ENCODE measurements around the gene SNTG2. TPM values are rescaled to one million over a fixed set of nuclear protein-coding genes. Genes with fewer than 3 reads are reported as not detected.
"Not testable (repeated sequence)": the region's sequence is repeated elsewhere in the genome, so short reads cannot be mapped to it uniquely, and the experiment has no call there.

The SNTG2 gene
- total and polyA plus RNA-seq, 11 donors = 0.19 to 3.2 (median 0.93) TPM

- intact Hi-C loops (cut with DNase I) = no loop called here
- Histone ChIP-seq H3K27ac (no peak overlapping the region), H3K4me3 (no peak overlapping the region), H3K27me3 (no peaks in the 10 kb centered on the region), H3K9me3 (no peaks in the 10 kb centered on the region), H3K36me3 (no peaks in the 10 kb centered on the region), H3K4me1 (no peaks in the 10 kb centered on the region)
- ATAC-seq = no peak
- 83 to 87% (median 85%) methylated on average over 5 of the region's 5 CpGs for WGBS, 4 donors
- no peak for DNase-seq
- TF ChIP-seq POLR2A (IDR thresholded peaks at IDR 0.05) (no peak), CTCF (IDR thresholded peaks at IDR 0.05) (no peak)
These were observed 141.4 kb downstream of the SNTG2 start for GRCh38 chr2:1091895-1092585.

- DNase-seq = not testable (repeated sequence)
These were observed 143.0 kb downstream of the SNTG2 start for GRCh38 chr2:1093668-1094067.

GRCh38 chr2:1097101-1097500, 146.5 kb downstream of the SNTG2 start:
- ATAC-seq = no peak
- Histone ChIP-seq H3K4me1 (no peaks in the 10 kb centered on the region), H3K36me3 (no peaks in the 10 kb centered on the region), H3K27me3 (no peaks in the 10 kb centered on the region), H3K27ac (no peak overlapping the region), H3K4me3 (no peak overlapping the region), H3K9me3 (no peaks in the 10 kb centered on the region)
- 79 to 89% (median 85%) methylated on average over 8 of the region's 8 CpGs for WGBS, 4 donors
- DNase-seq = no peak
- no peak for TF ChIP-seq POLR2A (IDR thresholded peaks at IDR 0.05)
- TF ChIP-seq CTCF (IDR thresholded peaks at IDR 0.05) = no peak
- intact Hi-C loops (cut with DNase I) = no loop called here

More at GRCh38 chr2:1093668-1094067, 143.0 kb downstream of the SNTG2 start:
- H3K27ac ChIP-seq = peak overlapping the region in 4 of 12 donors; percentile 28 to 58 (median 38)
- WGBS, 4 donors = 67 to 90% (median 76%) methylated on average over 4 to 6 of the region's 6 CpGs
- ATAC-seq; H3K4me3 ChIP-seq; H3K27me3 ChIP-seq; intact Hi-C loops (cut with DNase I); H3K4me1 ChIP-seq; H3K36me3 ChIP-seq; H3K9me3 ChIP-seq: not testable (repeated sequence)

- H3K9me3 ChIP-seq = no peaks in the 10 kb centered on the region
- intact Hi-C loops (cut with DNase I) = loop anchor here in 1 of 10 donors (2.0 kb wide), 1 partner anchor 21 kb away; no protein-coding TSS in a partner anchor
These were observed 148.8 kb downstream of the SNTG2 start for GRCh38 chr2:1099418-1099817.

More at GRCh38 chr2:1099418-1099817, 148.8 kb downstream of the SNTG2 start:
- TF ChIP-seq POLR2A (IDR thresholded peaks at IDR 0.05) (no peak), CTCF (IDR thresholded peaks at IDR 0.05) (no peak)
- Histone ChIP-seq H3K4me3 (no peak overlapping the region), H3K4me1 (no peaks in the 10 kb centered on the region), H3K27me3 (no peaks in the 10 kb centered on the region), H3K27ac (no peak overlapping the region), H3K36me3 (no peaks in the 10 kb centered on the region)
- WGBS, 4 donors = 60 to 64% (median 64%) methylated on average over 2 of the region's 2 CpGs
- ATAC-seq (peak in 1 of 4 donors; percentile 31), DNase-seq (no peak)

Measured in heart left ventricle (tissue), 16 donors.